Mesendoderm (in vitro differentiated cells): ENCODE measurements around the gene WNK2.

Experiments used
- DNase-seq: peaks from one replicate; pipeline ENCODE4 v3.0.0; 2013
- H2AK5ac ChIP-seq: 2 replicates; pipeline ENCODE4 v1.6.1; 2013; ENCODE audit warnings: low read length, inconsistent platforms
- H2BK120ac ChIP-seq: 2 replicates; pipeline ENCODE4 v1.6.1; 2013; ENCODE audit warnings: low read depth, mild to moderate bottlenecking, low read length, moderate library complexity, mixed read lengths
- H2BK15ac ChIP-seq: replicated peaks from 2 replicates; pipeline ENCODE4 v1.6.1; 2013; ENCODE audit warnings: low read depth, mild to moderate bottlenecking, moderate library complexity
- H2BK5ac ChIP-seq: 2 replicates; pipeline ENCODE4 v1.6.1; 2013; ENCODE audit warnings: low read length, inconsistent platforms
- H3K18ac ChIP-seq: 2 replicates; pipeline ENCODE4 v1.6.1; 2013; ENCODE audit warnings: mild to moderate bottlenecking, low read length, mixed read lengths
- H3K23ac ChIP-seq: one replicate; pipeline ENCODE4 v1.6.1; 2013; ENCODE audit warnings: low read length
- H3K27ac ChIP-seq: 2 replicates; pipeline ENCODE4 v1.5.1; 2013; ENCODE audit warnings: low read depth, mild to moderate bottlenecking, inconsistent platforms, low read length, moderate library complexity
- H3K27me3 ChIP-seq: 2 replicates; pipeline ENCODE4 v1.6.1; 2013; ENCODE audit warnings: low read length, control low read depth, mild to moderate bottlenecking, inconsistent platforms; ENCODE audit not compliant: insufficient read depth, poor library complexity
- H3K36me3 ChIP-seq: 2 replicates; pipeline ENCODE4 v1.6.1; 2013; ENCODE audit warnings: low read length, inconsistent platforms; ENCODE audit not compliant: control insufficient read depth, insufficient read depth
- H3K4ac ChIP-seq: one replicate; pipeline ENCODE4 v1.6.1; 2013; ENCODE audit warnings: low read depth, mild to moderate bottlenecking, low read length, moderate library complexity
- H3K4me1 ChIP-seq: 2 replicates; pipeline ENCODE4 v1.6.1; 2013; ENCODE audit warnings: low read depth, low read length, inconsistent platforms; ENCODE audit not compliant: control insufficient read depth
- H3K4me2 ChIP-seq: 2 replicates; pipeline ENCODE4 v1.6.1; 2013; ENCODE audit warnings: low read length
- H3K4me3 ChIP-seq: 2 replicates; pipeline ENCODE4 v1.5.1; 2013; ENCODE audit warnings: mild to moderate bottlenecking, low read length
- H3K56ac ChIP-seq: one replicate; pipeline ENCODE4 v1.6.1; 2013; ENCODE audit warnings: low read length
- H3K79me1 ChIP-seq: 2 replicates; pipeline ENCODE4 v1.6.1; 2013; ENCODE audit warnings: low read length, inconsistent platforms
- H3K79me2 ChIP-seq: 2 replicates; pipeline ENCODE4 v1.6.1; 2013; ENCODE audit warnings: mild to moderate bottlenecking, low read length; ENCODE audit not compliant: control insufficient read depth, insufficient read depth
- H3K9ac ChIP-seq: 2 replicates; pipeline ENCODE4 v1.6.1; 2013; ENCODE audit warnings: low read length, inconsistent platforms
- H4K5ac ChIP-seq: one replicate; pipeline ENCODE4 v1.6.1; 2013; ENCODE audit warnings: low read length
- H4K8ac ChIP-seq: one replicate; pipeline ENCODE4 v1.6.1; 2013; ENCODE audit warnings: low read depth, mild to moderate bottlenecking, control low read depth, low read length, moderate library complexity
- WGBS: extraction: QIAGEN DNeasy Blood & Tissue Kit; methylation state at CpG from one replicate; pipeline ENCODE4 v1.1.7; 2013; ENCODE audit warnings: low lambda C conversion rate, missing lambda C conversion rate; ENCODE audit not compliant: insufficient coverage; ENCODE audit errors: extremely low coverage; 5-methylcytosine and 5-hydroxymethylcytosine counted together

Gene WNK2

GRCh38 chr9:93210974-93211653 lies 27.2 kb downstream of the WNK2 start:
- no peak overlapping the region for H3K56ac ChIP-seq
- no peak overlapping the region for H3K9ac ChIP-seq
- no peak overlapping the region for H4K8ac ChIP-seq
- no peak overlapping the region for H3K27ac ChIP-seq
- DNase-seq = no peak
- no peak overlapping the region for H2BK5ac ChIP-seq
- H3K27me3 ChIP-seq = no peaks in the 10 kb centered on the region
- H3K36me3 ChIP-seq = peaks cover 1% of the 10 kb centered on the region
- H3K4me2 ChIP-seq = no peak overlapping the region
- no peak overlapping the region for H3K18ac ChIP-seq
- no peak overlapping the region for H3K23ac ChIP-seq
- H3K4me1 ChIP-seq = no peaks in the 10 kb centered on the region
- peaks cover 2% of the 10 kb centered on the region for H3K79me2 ChIP-seq
- H2AK5ac ChIP-seq = no peak overlapping the region
- no peak overlapping the region for H3K4me3 ChIP-seq
- no peak overlapping the region for H3K4ac ChIP-seq
- peaks cover 4% of the 10 kb centered on the region for H3K79me1 ChIP-seq
- H2BK15ac ChIP-seq = no peak overlapping the region
- no peak overlapping the region for H2BK120ac ChIP-seq
- H4K5ac ChIP-seq = no peak overlapping the region

- no peak overlapping the region for H3K4ac ChIP-seq
- DNase-seq = no peak
- peaks cover 1% of the 10 kb centered on the region for H3K36me3 ChIP-seq
- H2BK5ac ChIP-seq = no peak overlapping the region
- H3K79me2 ChIP-seq = peaks cover 2% of the 10 kb centered on the region
- no peaks in the 10 kb centered on the region for H3K27me3 ChIP-seq
- whole genome bisulfite sequencing = 93% methylated on average over 3 of the region's 3 CpGs
- H3K4me2 ChIP-seq = no peak overlapping the region
- no peak overlapping the region for H4K8ac ChIP-seq
- no peak overlapping the region for H3K27ac ChIP-seq
- no peak overlapping the region for H4K5ac ChIP-seq
- H2BK120ac ChIP-seq = no peak overlapping the region
- H3K23ac ChIP-seq = no peak overlapping the region
- H2AK5ac ChIP-seq = no peak overlapping the region
- no peak overlapping the region for H3K4me3 ChIP-seq
- H3K18ac ChIP-seq = no peak overlapping the region
- H3K4me1 ChIP-seq = no peaks in the 10 kb centered on the region
- peaks cover 4% of the 10 kb centered on the region for H3K79me1 ChIP-seq
- H2BK15ac ChIP-seq = no peak overlapping the region
- H3K9ac ChIP-seq = no peak overlapping the region
- no peak overlapping the region for H3K56ac ChIP-seq
Measured at GRCh38 chr9:93211654-93212001, 27.7 kb downstream of the WNK2 start.

GRCh38 chr9:93212409-93212808 lies 28.5 kb downstream of the WNK2 start:
- Histone ChIP-seq H3K4me2 (no peak overlapping the region), H2AK5ac (no peak overlapping the region), H3K4me3 (no peak overlapping the region), H4K5ac (no peak overlapping the region), H3K56ac (no peak overlapping the region), H3K36me3 (peaks cover 1% of the 10 kb centered on the region), H2BK15ac (no peak overlapping the region), H3K27me3 (no peaks in the 10 kb centered on the region), H3K9ac (no peak overlapping the region), H3K4me1 (no peaks in the 10 kb centered on the region), H4K8ac (no peak overlapping the region), H3K23ac (no peak overlapping the region), H3K4ac (no peak overlapping the region), H3K79me2 (peaks cover 2% of the 10 kb centered on the region), H3K27ac (no peak overlapping the region), H2BK120ac (no peak overlapping the region), H2BK5ac (no peak overlapping the region), H3K79me1 (peaks cover 4% of the 10 kb centered on the region), H3K18ac (no peak overlapping the region)
- no CpG with 5 or more reads among the region's 5 CpGs for WGBS
- no peak for DNase-seq

- H3K27ac ChIP-seq = no peak overlapping the region
- H3K36me3 ChIP-seq = no peaks in the 10 kb centered on the region
- no peak overlapping the region for H2BK5ac ChIP-seq
- no peak overlapping the region for H2BK15ac ChIP-seq
- H3K4ac ChIP-seq = no peak overlapping the region
- H3K56ac ChIP-seq = no peak overlapping the region
- H3K79me2 ChIP-seq = no peaks in the 10 kb centered on the region
- H2AK5ac ChIP-seq = no peak overlapping the region
- no peak overlapping the region for H3K4me2 ChIP-seq
- H3K27me3 ChIP-seq = no peaks in the 10 kb centered on the region
- no peak overlapping the region for H3K4me3 ChIP-seq
- no peak overlapping the region for H4K5ac ChIP-seq
- no peak overlapping the region for H3K23ac ChIP-seq
- no CpG with 5 or more reads among the region's 1 CpG for WGBS
- H3K9ac ChIP-seq = no peak overlapping the region
- no peak overlapping the region for H2BK120ac ChIP-seq
- no peaks in the 10 kb centered on the region for H3K4me1 ChIP-seq
- H3K79me1 ChIP-seq = peaks cover 2% of the 10 kb centered on the region
- H4K8ac ChIP-seq = no peak overlapping the region
- H3K18ac ChIP-seq = no peak overlapping the region
- DNase-seq = no peak
Measured at GRCh38 chr9:93216073-93216365, 32.1 kb downstream of the WNK2 start.

GRCh38 chr9:93217706-93218105 lies 33.8 kb downstream of the WNK2 start:
- H3K23ac ChIP-seq = no peak overlapping the region
- H2BK5ac ChIP-seq = no peak overlapping the region
- no peak for DNase-seq
- H3K4me3 ChIP-seq = no peak overlapping the region
- H3K56ac ChIP-seq = no peak overlapping the region
- no peak overlapping the region for H2BK120ac ChIP-seq
- H3K27me3 ChIP-seq = no peaks in the 10 kb centered on the region
- no peaks in the 10 kb centered on the region for H3K4me1 ChIP-seq
- H3K4me2 ChIP-seq = no peak overlapping the region
- no peak overlapping the region for H4K5ac ChIP-seq
- WGBS = no CpG with 5 or more reads among the region's 5 CpGs
- no peak overlapping the region for H4K8ac ChIP-seq
- no peak overlapping the region for H2AK5ac ChIP-seq
- no peak overlapping the region for H3K4ac ChIP-seq
- H3K18ac ChIP-seq = no peak overlapping the region
- no peak overlapping the region for H3K27ac ChIP-seq
- H3K9ac ChIP-seq = no peak overlapping the region
- no peaks in the 10 kb centered on the region for H3K36me3 ChIP-seq
- H2BK15ac ChIP-seq = no peak overlapping the region
- peaks cover 2% of the 10 kb centered on the region for H3K79me1 ChIP-seq
- H3K79me2 ChIP-seq = no peaks in the 10 kb centered on the region

- H3K4ac ChIP-seq = no peak overlapping the region
- no peaks in the 10 kb centered on the region for H3K79me2 ChIP-seq
- H2BK5ac ChIP-seq = no peak overlapping the region
- no peaks in the 10 kb centered on the region for H3K36me3 ChIP-seq
- H4K5ac ChIP-seq = no peak overlapping the region
- H3K4me2 ChIP-seq = no peak overlapping the region
- no peak overlapping the region for H3K9ac ChIP-seq
- H2BK15ac ChIP-seq = no peak overlapping the region
- no peaks in the 10 kb centered on the region for H3K4me1 ChIP-seq
- H2AK5ac ChIP-seq = no peak overlapping the region
- no CpG with 5 or more reads among the region's 6 CpGs for WGBS
- peaks cover 2% of the 10 kb centered on the region for H3K79me1 ChIP-seq
- no peak overlapping the region for H4K8ac ChIP-seq
- H3K23ac ChIP-seq = no peak overlapping the region
- no peak overlapping the region for H3K27ac ChIP-seq
- no peak overlapping the region for H3K4me3 ChIP-seq
- H3K27me3 ChIP-seq = no peaks in the 10 kb centered on the region
- no peak overlapping the region for H3K56ac ChIP-seq
- no peak overlapping the region for H2BK120ac ChIP-seq
- H3K18ac ChIP-seq = no peak overlapping the region
- DNase-seq = no peak
Measured at GRCh38 chr9:93218161-93218560, 34.2 kb downstream of the WNK2 start.
